Gastroesophageal sphincter (tissue), 3 donors: ENCODE data around the gene DRD2.

Source experiments
- EP300 ChIP-seq: sonication (generic); formaldehyde crosslinking; IDR thresholded peaks from one replicate; pipeline ENCODE4 v1.6.1; 2017; ENCODE audit warnings: antibody characterized with exemption, mild to moderate bottlenecking
- POLR2A ChIP-seq, 2 donors: fragments of 450-650 bp; IDR thresholded peaks; one replicate each; pipeline ENCODE4 v1.6.1; 2017; ENCODE audit warnings: antibody characterized with exemption in 2 of 2, mild to moderate bottlenecking in 2 of 2, moderate library complexity in 1 of 2
- POLR2AphosphoS5 ChIP-seq: sonication (generic); formaldehyde crosslinking; IDR thresholded peaks from one replicate; pipeline ENCODE4 v1.6.1; 2017; ENCODE audit warnings: antibody characterized with exemption
- TF ChIP-seq, protein P1 (sequence below), 4 experiments: fragments of 200-600 bp in 2 of 4; fragments of 450-650 bp in 2 of 4; sonication (generic) in 1 of 4; IDR thresholded peaks; one replicate each; pipeline ENCODE4 v1.5.1; 2017 to 2019; ENCODE audit warnings: antibody characterized with exemption in 4 of 4, mild to moderate bottlenecking in 2 of 4, moderate library complexity in 2 of 4

DNA sequence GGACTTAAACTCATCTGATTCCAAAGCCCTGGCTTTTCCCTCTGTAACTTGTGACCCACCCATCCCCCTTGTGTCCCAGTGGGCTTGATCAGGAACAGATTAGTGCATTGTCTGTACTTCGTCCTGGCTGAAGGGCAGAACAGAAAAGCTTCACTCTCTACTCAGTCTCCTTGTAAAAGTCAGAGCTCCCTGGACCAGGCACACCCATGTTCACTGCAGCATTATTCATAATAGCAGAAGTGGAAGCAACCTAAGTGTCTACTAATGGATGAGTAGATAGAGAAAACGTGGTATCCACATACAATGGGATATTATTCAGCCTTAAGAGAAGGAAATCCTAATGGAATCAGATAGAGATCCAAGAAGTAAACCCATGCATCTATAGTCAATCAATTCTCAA is 20.7 kb downstream of the DRD2 start:
- TF ChIP-seq POLR2AphosphoS5 (no peak), POLR2A (IDR thresholded peaks at IDR 0.05) (no peak), EP300 (no peak)
- TF ChIP-seq, protein P1, sequence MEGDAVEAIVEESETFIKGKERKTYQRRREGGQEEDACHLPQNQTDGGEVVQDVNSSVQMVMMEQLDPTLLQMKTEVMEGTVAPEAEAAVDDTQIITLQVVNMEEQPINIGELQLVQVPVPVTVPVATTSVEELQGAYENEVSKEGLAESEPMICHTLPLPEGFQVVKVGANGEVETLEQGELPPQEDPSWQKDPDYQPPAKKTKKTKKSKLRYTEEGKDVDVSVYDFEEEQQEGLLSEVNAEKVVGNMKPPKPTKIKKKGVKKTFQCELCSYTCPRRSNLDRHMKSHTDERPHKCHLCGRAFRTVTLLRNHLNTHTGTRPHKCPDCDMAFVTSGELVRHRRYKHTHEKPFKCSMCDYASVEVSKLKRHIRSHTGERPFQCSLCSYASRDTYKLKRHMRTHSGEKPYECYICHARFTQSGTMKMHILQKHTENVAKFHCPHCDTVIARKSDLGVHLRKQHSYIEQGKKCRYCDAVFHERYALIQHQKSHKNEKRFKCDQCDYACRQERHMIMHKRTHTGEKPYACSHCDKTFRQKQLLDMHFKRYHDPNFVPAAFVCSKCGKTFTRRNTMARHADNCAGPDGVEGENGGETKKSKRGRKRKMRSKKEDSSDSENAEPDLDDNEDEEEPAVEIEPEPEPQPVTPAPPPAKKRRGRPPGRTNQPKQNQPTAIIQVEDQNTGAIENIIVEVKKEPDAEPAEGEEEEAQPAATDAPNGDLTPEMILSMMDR (IDR thresholded peaks at IDR 0.05) = no peak
